ENCODE measurements around the gene GPS1.

Gene GPS1

GRCh38 chr17:82011617-82012187, 40.0 kb upstream of the GPS1 start:
- no peaks in the 10 kb centered on the region for H3K79me2 ChIP-seq (ENCODE audit: insufficient read depth, low read length)
- H3K27me3 ChIP-seq (ENCODE audit: insufficient read depth, low read length, poor library complexity, severe bottlenecking), result no peaks in the 10 kb centered on the region
- H3K4me3 ChIP-seq (ENCODE audit: low read length, poor library complexity, severe bottlenecking), result no peak overlapping the region
- H3K4me2 ChIP-seq (ENCODE audit: low read depth, low read length, poor library complexity, severe bottlenecking), result no peak overlapping the region
- no peaks in the 10 kb centered on the region for H3K9me3 ChIP-seq (ENCODE audit: insufficient read depth, low read depth, low read length)
- no peaks in the 10 kb centered on the region for H3K9me2 ChIP-seq (replicated peaks; ENCODE audit: low read depth, low read length)
- no peaks in the 10 kb centered on the region for H3K36me3 ChIP-seq (ENCODE audit: insufficient read depth, low read length)
- no peaks in the 10 kb centered on the region for H4K20me1 ChIP-seq (ENCODE audit: insufficient read depth, low read length, poor library complexity, severe bottlenecking)
- no peaks in the 10 kb centered on the region for H3K4me1 ChIP-seq (ENCODE audit: insufficient read depth, low read length, poor library complexity, severe bottlenecking)
- H3F3A ChIP-seq (ENCODE audit: low read depth), result no peaks in the 10 kb centered on the region
- H3K9ac ChIP-seq (ENCODE audit: low read depth, low read length, poor library complexity, severe bottlenecking), result no peak overlapping the region
- TF ChIP-seq EZH2phosphoT487 (IDR thresholded peaks at IDR 0.05; ENCODE audit: borderline replicate concordance), result no peak
- H2AFZ ChIP-seq (ENCODE audit: low read length), result no peak overlapping the region

- TF ChIP-seq EZH2phosphoT487 (IDR thresholded peaks at IDR 0.05; ENCODE audit: borderline replicate concordance), result no peak
- TF ChIP-seq CTCF (conservative IDR thresholded peaks at IDR 0.05; ENCODE audit: low read length), result no peak
- Histone ChIP-seq H3K4me2 (ENCODE audit: low read depth, low read length, poor library complexity, severe bottlenecking) (no peak overlapping the region), H4K20me1 (ENCODE audit: insufficient read depth, low read length, poor library complexity, severe bottlenecking) (no peaks in the 10 kb centered on the region), H3K4me1 (ENCODE audit: insufficient read depth, low read length, poor library complexity, severe bottlenecking) (no peaks in the 10 kb centered on the region), H2AFZ (ENCODE audit: low read length) (no peak overlapping the region), H3K36me3 (ENCODE audit: insufficient read depth, low read length) (no peaks in the 10 kb centered on the region), H3F3A (ENCODE audit: low read depth) (no peaks in the 10 kb centered on the region), H3K27me3 (ENCODE audit: insufficient read depth, low read length, poor library complexity, severe bottlenecking) (no peaks in the 10 kb centered on the region), H3K9ac (ENCODE audit: low read depth, low read length, poor library complexity, severe bottlenecking) (no peak overlapping the region), H3K4me3 (ENCODE audit: low read length, poor library complexity, severe bottlenecking) (no peak overlapping the region), H3K79me2 (ENCODE audit: insufficient read depth, low read length) (no peaks in the 10 kb centered on the region), H3K9me3 (ENCODE audit: insufficient read depth, low read depth, low read length) (no peaks in the 10 kb centered on the region), H3K9me2 (replicated peaks; ENCODE audit: low read depth, low read length) (no peaks in the 10 kb centered on the region)
Measured at GRCh38 chr17:82012261-82012639, 39.4 kb upstream of the GPS1 start.

- Histone ChIP-seq H3K9ac (ENCODE audit: low read depth, low read length, poor library complexity, severe bottlenecking) (no peak overlapping the region), H3K4me1 (ENCODE audit: insufficient read depth, low read length, poor library complexity, severe bottlenecking) (no peaks in the 10 kb centered on the region), H2AFZ (ENCODE audit: low read length) (no peak overlapping the region), H3K79me2 (ENCODE audit: insufficient read depth, low read length) (no peaks in the 10 kb centered on the region), H3K9me2 (replicated peaks; ENCODE audit: low read depth, low read length) (no peaks in the 10 kb centered on the region), H3K4me3 (ENCODE audit: low read length, poor library complexity, severe bottlenecking) (no peak overlapping the region), H4K20me1 (ENCODE audit: insufficient read depth, low read length, poor library complexity, severe bottlenecking) (no peaks in the 10 kb centered on the region), H3K27me3 (ENCODE audit: insufficient read depth, low read length, poor library complexity, severe bottlenecking) (no peaks in the 10 kb centered on the region), H3K9me3 (ENCODE audit: insufficient read depth, low read depth, low read length) (no peaks in the 10 kb centered on the region), H3F3A (ENCODE audit: low read depth) (no peaks in the 10 kb centered on the region), H3K4me2 (ENCODE audit: low read depth, low read length, poor library complexity, severe bottlenecking) (no peak overlapping the region), H3K36me3 (ENCODE audit: insufficient read depth, low read length) (no peaks in the 10 kb centered on the region)
- TF ChIP-seq CTCF (conservative IDR thresholded peaks at IDR 0.05; ENCODE audit: low read length) (no peak), EZH2phosphoT487 (IDR thresholded peaks at IDR 0.05; ENCODE audit: borderline replicate concordance) (no peak)
Measured at GRCh38 chr17:82012640-82013295, 38.9 kb upstream of the GPS1 start.

GRCh38 chr17:82013341-82013740, 38.4 kb upstream of the GPS1 start:
- Histone ChIP-seq H3K4me1 (ENCODE audit: insufficient read depth, low read length, poor library complexity, severe bottlenecking) (no peaks in the 10 kb centered on the region), H3K36me3 (ENCODE audit: insufficient read depth, low read length) (no peaks in the 10 kb centered on the region), H3K27me3 (ENCODE audit: insufficient read depth, low read length, poor library complexity, severe bottlenecking) (no peaks in the 10 kb centered on the region), H3K9me3 (ENCODE audit: insufficient read depth, low read depth, low read length) (no peaks in the 10 kb centered on the region), H4K20me1 (ENCODE audit: insufficient read depth, low read length, poor library complexity, severe bottlenecking) (no peaks in the 10 kb centered on the region), H3K4me3 (ENCODE audit: low read length, poor library complexity, severe bottlenecking) (no peak overlapping the region), H3K9ac (ENCODE audit: low read depth, low read length, poor library complexity, severe bottlenecking) (no peak overlapping the region), H3K4me2 (ENCODE audit: low read depth, low read length, poor library complexity, severe bottlenecking) (no peak overlapping the region), H3K9me2 (replicated peaks; ENCODE audit: low read depth, low read length) (no peaks in the 10 kb centered on the region), H3K79me2 (ENCODE audit: insufficient read depth, low read length) (no peaks in the 10 kb centered on the region), H2AFZ (ENCODE audit: low read length) (no peak overlapping the region), H3F3A (ENCODE audit: low read depth) (no peaks in the 10 kb centered on the region)
- TF ChIP-seq EZH2phosphoT487 (IDR thresholded peaks at IDR 0.05; ENCODE audit: borderline replicate concordance) (no peak), CTCF (conservative IDR thresholded peaks at IDR 0.05; ENCODE audit: low read length) (no peak)
